Stimulated activated CD8-positive, alpha-beta memory T cell treated with anti-CD3 and anti-CD28 coated beads, Interleukin-7, amount 100 ng/mL, for 4 hours (primary cell): ENCODE measurements around the gene PRICKLE2.

Source experiments
- DNase-seq, 2 donors: peaks; one replicate each; pipeline ENCODE4 v3.0.0-alpha.2; 2020; ENCODE audit warnings: low read depth in 2 of 2

Gene PRICKLE2

DNA sequence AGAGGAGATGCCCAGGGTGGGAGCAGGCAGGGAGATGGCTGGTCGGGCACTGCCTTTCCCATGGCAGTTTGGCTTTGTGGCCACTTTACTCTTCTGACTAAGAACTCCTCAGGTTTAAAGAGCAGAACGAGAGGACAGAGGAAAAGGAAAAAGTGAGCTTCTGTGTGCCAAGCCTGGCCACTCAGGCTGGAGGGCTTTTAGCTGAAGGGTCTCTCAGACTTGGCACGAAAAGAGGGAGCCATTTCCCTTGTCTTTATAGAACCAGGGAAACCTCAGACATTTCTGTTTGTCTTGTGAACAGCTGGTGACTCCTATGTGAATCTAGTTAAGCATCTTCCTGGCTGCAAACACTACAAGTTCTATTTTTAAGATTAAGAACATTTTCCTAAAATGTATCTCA is 178.7 kb downstream of the PRICKLE2 start:
- no peak for DNase-seq

DNA sequence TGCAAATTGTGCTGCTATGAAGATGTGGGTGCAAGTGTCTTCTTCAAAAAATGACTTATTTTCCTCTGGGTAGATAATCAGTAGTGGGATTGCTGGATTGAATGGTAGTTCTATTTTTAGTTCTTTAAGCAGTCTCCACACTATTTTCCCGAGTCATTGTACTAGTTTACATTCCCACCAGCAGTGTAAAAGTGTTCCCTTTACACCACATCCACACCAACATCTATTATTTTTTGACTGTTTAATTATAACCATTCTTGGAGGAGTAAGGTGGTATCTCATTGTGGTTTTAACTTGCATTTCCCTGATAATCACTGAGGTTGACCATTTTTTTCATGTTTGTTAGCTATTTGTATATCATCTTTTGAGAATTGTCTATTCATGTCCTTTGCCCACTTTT is 182.3 kb downstream of the PRICKLE2 start:
- no peak for DNase-seq
